Neural cell (in vitro differentiated cells): ENCODE results near the gene CAMK2D. TPM values are rescaled to one million over a fixed set of nuclear protein-coding genes. Genes with fewer than 3 reads are reported as not detected.

Experiments
- H2AFZ ChIP-seq: fragments of 200-600, 300-800 bp; sonication (generic), shearing (Covaris generic); 2 replicates; pipeline ENCODE4 v1.6.0; 2014; ENCODE audit warnings: low read depth, mild to moderate bottlenecking, antibody characterized with exemption, low read length, moderate library complexity
- H3F3A ChIP-seq: fragments of 200-600 bp; shearing (Covaris generic); 2 replicates; pipeline ENCODE4 v1.6.1; 2016; ENCODE audit warnings: mild to moderate bottlenecking, moderate library complexity, mixed read lengths, antibody characterized with exemption, low read length; ENCODE audit not compliant: insufficient read depth, poor library complexity, severe bottlenecking
- H3K27ac ChIP-seq: fragments of 200-600, 300-800 bp; sonication (generic), shearing (Covaris generic); 2 replicates; pipeline ENCODE4 v1.5.1; 2014; ENCODE audit warnings: mild to moderate bottlenecking, low read length, moderate library complexity
- H3K27me3 ChIP-seq: fragments of 300-800, 200-600 bp; sonication (generic), shearing (Covaris generic); 2 replicates; pipeline ENCODE4 v1.6.0; 2014; ENCODE audit warnings: mild to moderate bottlenecking, low read depth, low read length, moderate library complexity; ENCODE audit not compliant: insufficient read depth
- H3K36me3 ChIP-seq: fragments of 300-800, 200-600 bp; sonication (generic), shearing (Covaris generic); 2 replicates; pipeline ENCODE4 v1.5.1; 2014; ENCODE audit warnings: mild to moderate bottlenecking, antibody characterized with exemption, low read length, moderate library complexity; ENCODE audit not compliant: insufficient read depth
- H3K4me2 ChIP-seq: fragments of 300-800, 200-600 bp; sonication (generic), shearing (Covaris generic); 2 replicates; pipeline ENCODE4 v1.6.0; 2014; ENCODE audit warnings: mild to moderate bottlenecking, low read length
- H3K4me3 ChIP-seq: fragments of 300-800, 200-600 bp; sonication (generic), shearing (Covaris generic); 2 replicates; pipeline ENCODE4 v1.5.1; 2014; ENCODE audit warnings: mild to moderate bottlenecking, low read length, moderate library complexity
- H3K79me2 ChIP-seq: fragments of 200-600 bp; shearing (Covaris generic); replicated peaks from 2 replicates; pipeline ENCODE4 v1.6.0; 2014; ENCODE audit warnings: mild to moderate bottlenecking, low read length, moderate library complexity; ENCODE audit not compliant: insufficient read depth
- H3K9ac ChIP-seq: fragments of 300-800, 200-600 bp; sonication (generic), shearing (Covaris generic); 2 replicates; pipeline ENCODE4 v1.6.1; 2016; ENCODE audit warnings: mild to moderate bottlenecking, low read length, mixed read lengths
- H3K9me2 ChIP-seq: fragments of 200-600 bp; shearing (Covaris generic); 2 replicates; pipeline ENCODE4 v1.6.1; 2016; ENCODE audit warnings: mild to moderate bottlenecking, low read length, mixed read lengths; ENCODE audit not compliant: insufficient read depth
- H3K9me3 ChIP-seq: fragments of 200-600, 300-800 bp; sonication (generic), shearing (Covaris generic); 2 replicates; pipeline ENCODE4 v1.6.1; 2016; ENCODE audit warnings: mild to moderate bottlenecking, mixed run types, low read length, moderate library complexity, mixed read lengths
- H4K20me1 ChIP-seq: fragments of 200-600 bp; shearing (Covaris generic); 2 replicates; pipeline ENCODE4 v1.6.1; 2016; ENCODE audit warnings: mild to moderate bottlenecking, mixed run types; ENCODE audit not compliant: insufficient read depth
- CTCF ChIP-seq: fragments of 450-650 bp; IDR thresholded peaks from 2 replicates; pipeline ENCODE4 v1.5.1; 2014; ENCODE audit warnings: antibody characterized with exemption, mild to moderate bottlenecking, moderate library complexity; ENCODE audit not compliant: poor library complexity, severe bottlenecking
- EP300 ChIP-seq: fragments of 450-650 bp; conservative IDR thresholded peaks from 2 replicates; pipeline ENCODE4 v1.6.1; 2014; ENCODE audit warnings: antibody characterized with exemption, mild to moderate bottlenecking, moderate library complexity; ENCODE audit not compliant: poor library complexity, severe bottlenecking
- EZH2 ChIP-seq: fragments of 200-600, 300-800 bp; shearing (Covaris generic), sonication (generic); IDR thresholded peaks from 2 replicates; pipeline ENCODE4 v1.6.1; 2014; ENCODE audit warnings: antibody characterized with exemption, low read length, borderline replicate concordance, mild to moderate bottlenecking; ENCODE audit not compliant: insufficient read depth, poor library complexity, severe bottlenecking
- MXI1 ChIP-seq: fragments of 450-650 bp; conservative IDR thresholded peaks from 2 replicates; pipeline ENCODE4 v1.6.1; 2014; ENCODE audit warnings: antibody characterized with exemption, mild to moderate bottlenecking; ENCODE audit not compliant: poor library complexity, severe bottlenecking
- POLR2AphosphoS5 ChIP-seq: IDR thresholded peaks from 2 replicates; pipeline ENCODE4 v1.6.1; 2012
- RAD21 ChIP-seq: fragments of 450-650 bp; conservative IDR thresholded peaks from 2 replicates; pipeline ENCODE4 v1.6.1; 2014; ENCODE audit warnings: antibody characterized with exemption, mild to moderate bottlenecking, moderate library complexity
- REST ChIP-seq: IDR thresholded peaks from 2 replicates; pipeline ENCODE4 v1.6.1; 2012; ENCODE audit warnings: borderline replicate concordance
- SMC3 ChIP-seq: fragments of 450-650 bp; conservative IDR thresholded peaks from 2 replicates; pipeline ENCODE4 v1.6.1; 2014; ENCODE audit warnings: antibody characterized with exemption, mild to moderate bottlenecking, moderate library complexity; ENCODE audit not compliant: poor library complexity
- TAF1 ChIP-seq: IDR thresholded peaks from 2 replicates; pipeline ENCODE4 v1.6.1; 2012; ENCODE audit warnings: low read depth
- polyA plus RNA-seq: library from polyadenylated mRNA; depleted of rRNA; stranded (reverse); fragments of >200 nt; gene quantifications from 2 replicates; pipeline ENCODE4 v1.2.3, GENCODE V29; 2014

CAMK2D gene
- polyA plus RNA-seq, 1 donor from 2014 or later, result 27.1 TPM

- Histone ChIP-seq H3K27ac (no peak overlapping the region), H3K27me3 (no peaks in the 10 kb centered on the region)
- TF ChIP-seq REST (no peak), TAF1 (no peak), SMC3 (no peak), POLR2AphosphoS5 (no peak), EP300 (no peak), MXI1 (no peak), CTCF (no peak), EZH2 (no peak), RAD21 (no peak)
These were observed 28.9 kb upstream of the CAMK2D start for GRCh38 chr4:113790478-113790877.

GRCh38 chr4:113788888-113789287, 27.4 kb upstream of the CAMK2D start:
- H3K27ac ChIP-seq, result no peak overlapping the region
- no peaks in the 10 kb centered on the region for H3F3A ChIP-seq
- TF ChIP-seq TAF1 (no peak), REST (no peak), MXI1 (no peak), CTCF (no peak), EZH2 (no peak), POLR2AphosphoS5 (no peak), SMC3 (no peak), EP300 (no peak), RAD21 (no peak)
- no peaks in the 10 kb centered on the region for H3K9me2 ChIP-seq
- no peaks in the 10 kb centered on the region for H3K27me3 ChIP-seq
- H3K9me3 ChIP-seq, result no peaks in the 10 kb centered on the region
- H2AFZ ChIP-seq, result no peak overlapping the region
- no peaks in the 10 kb centered on the region for H4K20me1 ChIP-seq
- no peak overlapping the region for H3K9ac ChIP-seq
- H3K4me2 ChIP-seq, result no peak overlapping the region
- no peaks in the 10 kb centered on the region for H3K36me3 ChIP-seq
- H3K79me2 ChIP-seq, result no peaks in the 10 kb centered on the region
- no peak overlapping the region for H3K4me3 ChIP-seq

More at GRCh38 chr4:113790478-113790877, 28.9 kb upstream of the CAMK2D start:
- H3K9ac ChIP-seq, result no peak overlapping the region
- H3K4me3 ChIP-seq, result no peak overlapping the region
- H4K20me1 ChIP-seq, result no peaks in the 10 kb centered on the region
- no peaks in the 10 kb centered on the region for H3F3A ChIP-seq
- H3K36me3 ChIP-seq, result no peaks in the 10 kb centered on the region
- no peak overlapping the region for H2AFZ ChIP-seq
- H3K9me2 ChIP-seq, result no peaks in the 10 kb centered on the region
- no peak overlapping the region for H3K4me2 ChIP-seq
- H3K9me3 ChIP-seq, result no peaks in the 10 kb centered on the region
- H3K79me2 ChIP-seq, result no peaks in the 10 kb centered on the region
